ENCODE measurements around the gene ZC3HAV1. TPM values are rescaled to one million over a fixed set of nuclear protein-coding genes. Genes with fewer than 3 reads are reported as not detected.
"Not testable (repeated sequence)": the region's sequence is repeated elsewhere in the genome, so short reads cannot be mapped to it uniquely, and the experiment has no call there.

The ZC3HAV1 gene
- total RNA-seq, 6 donors from 2014 or later: 30.2 to 47.6 (median 33.5) TPM

GRCh38 chr7:139109983-139110411 is 477 bp upstream of the ZC3HAV1 start:
- no peak for DNase-seq
- 12 to 25% methylated on average over 16 of the region's 16 CpGs for WGBS, 2 donors
- peaks cover 9 to 29% (median 16%) of the 10 kb centered on the region in 4 donors for H3K4me1 ChIP-seq

DNA sequence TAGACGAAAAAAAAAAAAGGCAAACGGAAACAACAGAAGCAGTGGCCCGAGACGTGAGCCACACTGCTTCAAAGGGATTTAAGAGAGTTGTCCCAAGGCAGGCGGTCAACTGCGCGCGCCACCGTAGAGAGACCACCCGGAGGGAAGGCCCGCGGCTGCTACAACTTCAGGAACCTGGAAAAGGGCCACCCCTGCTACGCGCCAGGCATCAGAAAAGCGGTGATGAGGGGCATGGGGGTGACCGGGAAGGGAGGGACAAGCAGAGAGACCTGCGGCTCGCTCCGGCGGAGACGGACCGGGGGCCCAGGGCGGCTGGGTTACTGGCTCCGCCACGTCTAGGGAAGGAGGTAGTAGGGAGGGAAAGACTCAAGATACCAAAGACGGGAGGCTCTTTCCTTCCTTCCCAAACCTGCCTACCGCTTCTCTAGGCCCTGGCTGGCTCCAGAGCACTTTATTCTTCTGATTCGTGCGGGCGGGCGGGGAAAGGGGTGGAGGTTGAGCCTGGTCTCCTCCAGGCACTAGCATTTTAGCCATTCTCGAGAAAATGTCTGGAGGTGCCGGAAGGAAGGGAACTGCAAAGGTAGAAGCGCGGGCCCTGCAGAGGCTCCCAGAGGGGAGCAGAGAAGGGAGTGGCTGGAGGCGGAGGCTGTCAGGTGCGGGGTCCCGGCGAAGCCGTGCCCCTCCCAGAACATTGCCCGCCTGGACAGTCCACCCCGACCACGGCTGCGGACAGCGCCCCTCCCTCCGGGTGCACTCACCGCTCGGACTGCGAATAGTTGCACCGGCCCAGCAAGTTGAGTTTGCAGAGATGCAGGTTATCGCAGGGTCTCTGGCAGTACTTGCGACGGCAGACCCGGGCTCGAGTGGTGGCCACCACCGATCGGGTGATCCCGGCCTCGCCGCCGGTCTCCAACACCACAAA is 993 bp downstream of the ZC3HAV1 start:
- DNase-seq: peak; percentile 49 to 86
- peak; percentile 48 to 59 for ATAC-seq (ENCODE audit: low FRiP score in 2 of 2)
- WGBS, 2 donors: 0 to 2% methylated on average over 27 to 59 of the region's 61 CpGs

More at GRCh38 chr7:139109983-139110411, 477 bp upstream of the ZC3HAV1 start:
- TF ChIP-seq POLR2A (IDR thresholded peaks at IDR 0.05) (no peak), CTCF (IDR thresholded peaks at IDR 0.05) (no peak), EP300 (IDR thresholded peaks at IDR 0.05) (no peak), POLR2AphosphoS5 (IDR thresholded peaks at IDR 0.05) (no peak)
- peak overlapping the region; percentile 72 to 98 (median 76) for H3K4me3 ChIP-seq
- no peak for ATAC-seq (ENCODE audit: low FRiP score in 2 of 2)
- no peaks in the 10 kb centered on the region for H3K36me3 ChIP-seq
- H3K27ac ChIP-seq: peak overlapping the region; percentile 97 to 99 (median 98)
- no peaks in the 10 kb centered on the region for H3K27me3 ChIP-seq
- H3K9me3 ChIP-seq: no peaks in the 10 kb centered on the region

GRCh38 chr7:139106959-139107358 is 2.6 kb downstream of the ZC3HAV1 start:
- H3K36me3 ChIP-seq: no peaks in the 10 kb centered on the region
- H3K27ac ChIP-seq: peak overlapping the region; percentile 97 to 99 (median 98)
- no peak for DNase-seq
- H3K4me3 ChIP-seq: peak overlapping the region in 3 of 4 donors; percentile 72 to 98 (median 77)
- no peaks in the 10 kb centered on the region for H3K27me3 ChIP-seq
- 31 to 32% methylated on average over 2 of the region's 2 CpGs for WGBS, 2 donors
- no peak for ATAC-seq (ENCODE audit: low FRiP score in 2 of 2)
- TF ChIP-seq POLR2A (IDR thresholded peaks at IDR 0.05) (peak in 1 of 4 donors; percentile 23), POLR2AphosphoS5 (IDR thresholded peaks at IDR 0.05) (no peak), CTCF (IDR thresholded peaks at IDR 0.05) (no peak), EP300 (IDR thresholded peaks at IDR 0.05) (no peak)
- H3K4me1 ChIP-seq: peaks cover 26 to 52% (median 35%) of the 10 kb centered on the region in 4 donors
- H3K9me3 ChIP-seq: no peaks in the 10 kb centered on the region

More for the DNA sequence above, 993 bp downstream of the ZC3HAV1 start:
- peaks cover 13 to 37% (median 21%) of the 10 kb centered on the region in 4 donors for H3K4me1 ChIP-seq
- TF ChIP-seq CTCF (IDR thresholded peaks at IDR 0.05) (no peak), EP300 (IDR thresholded peaks at IDR 0.05) (no peak), POLR2A (IDR thresholded peaks at IDR 0.05) (no peak), POLR2AphosphoS5 (IDR thresholded peaks at IDR 0.05) (no peak)
- H3K27me3 ChIP-seq: no peaks in the 10 kb centered on the region
- no peaks in the 10 kb centered on the region for H3K9me3 ChIP-seq
- peak overlapping the region; percentile 72 to 98 (median 76) for H3K4me3 ChIP-seq
- no peaks in the 10 kb centered on the region for H3K36me3 ChIP-seq
- H3K27ac ChIP-seq: peak overlapping the region; percentile 97 to 99 (median 98)

DNA sequence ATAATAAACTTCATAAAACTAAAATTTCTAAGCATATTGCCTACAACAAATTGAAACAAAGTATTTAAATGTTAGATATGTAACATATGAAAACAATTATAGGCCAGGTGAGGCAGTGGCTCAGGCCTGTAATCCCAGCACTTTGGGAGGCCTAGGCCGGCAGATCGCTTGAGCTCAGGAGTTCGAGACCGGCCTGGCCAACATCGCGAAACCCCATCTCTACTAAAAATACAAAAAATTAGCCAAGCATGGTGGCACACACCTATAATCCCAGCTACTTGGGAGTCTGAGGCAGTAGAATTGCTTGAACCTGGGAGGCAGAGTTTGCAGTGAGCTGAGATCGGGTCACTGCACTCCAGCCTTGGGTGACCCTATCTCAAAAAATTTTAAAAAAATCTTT is 3.3 kb downstream of the ZC3HAV1 start:
- H3K4me3 ChIP-seq: peak overlapping the region in 3 of 4 donors; percentile 3 to 98 (median 72)
- H3K36me3 ChIP-seq; ATAC-seq (ENCODE audit: low FRiP score in 2 of 2); H3K27me3 ChIP-seq; DNase-seq; H3K9me3 ChIP-seq: not testable (repeated sequence)
- H3K4me1 ChIP-seq: peaks cover 27 to 58% (median 37%) of the 10 kb centered on the region in 4 donors
- H3K27ac ChIP-seq: peak overlapping the region in 3 of 4 donors; percentile 15 to 99 (median 61)
- 59 to 71% methylated on average over 7 of the region's 7 CpGs for WGBS, 2 donors

DNA sequence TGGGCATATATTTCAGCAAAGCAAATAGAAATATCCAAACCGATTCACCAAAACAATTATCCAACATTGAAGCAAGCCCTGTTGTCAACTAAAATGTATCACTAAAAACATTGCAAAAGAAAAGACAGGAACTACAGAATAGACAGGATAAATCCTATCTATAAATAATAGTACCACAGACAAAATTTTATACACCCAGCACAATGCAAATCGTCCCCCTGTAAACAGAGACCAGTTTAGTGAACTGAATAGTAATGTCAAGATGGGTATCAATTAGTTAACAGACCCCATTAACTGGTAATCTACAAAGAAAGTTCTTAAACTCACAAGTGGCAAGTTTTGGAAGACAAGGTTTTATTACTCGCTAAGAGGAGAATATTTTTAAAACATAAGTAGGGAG is 4.0 kb downstream of the ZC3HAV1 start:
- no peaks in the 10 kb centered on the region for H3K36me3 ChIP-seq
- H3K9me3 ChIP-seq: no peaks in the 10 kb centered on the region
- peaks cover 27 to 58% (median 37%) of the 10 kb centered on the region in 4 donors for H3K4me1 ChIP-seq
- WGBS, 2 donors: 30 to 38% methylated on average over 3 of the region's 3 CpGs
- peak overlapping the region; percentile 15 to 99 (median 63) for H3K27ac ChIP-seq
- no peak for ATAC-seq (ENCODE audit: low FRiP score in 2 of 2)
- peak overlapping the region in 2 of 4 donors; percentile 29 to 72 for H3K4me3 ChIP-seq
- no peaks in the 10 kb centered on the region for H3K27me3 ChIP-seq
- DNase-seq: no peak
- TF ChIP-seq POLR2AphosphoS5 (IDR thresholded peaks at IDR 0.05): no peak
- TF ChIP-seq POLR2A (IDR thresholded peaks at IDR 0.05): no peak
- no peak for TF ChIP-seq EP300 (IDR thresholded peaks at IDR 0.05)
- TF ChIP-seq CTCF (IDR thresholded peaks at IDR 0.05): no peak

Data from upper lobe of left lung (tissue), 6 donors.